Astrocyte of the cerebellum (primary cell): ENCODE results near the gene TMEM235.

Experiments used
- DNase-seq: peaks from one replicate; pipeline ENCODE4 v3.0.0-alpha.2; 2011; ENCODE audit warnings: low read depth
- H3K4me3 ChIP-seq: 2 replicates; pipeline ENCODE4 v1.5.1; 2011; ENCODE audit warnings: mild to moderate bottlenecking, low read depth, low read length, moderate library complexity
- CTCF ChIP-seq: IDR thresholded peaks from 2 replicates; pipeline ENCODE4 v1.5.1; 2012; ENCODE audit warnings: low read length, low read depth, moderate library complexity, mild to moderate bottlenecking; ENCODE audit errors: missing control alignments
- in situ Hi-C: cut with HindIII; loops from 2 replicates; pipeline ENCODE4 v1.10.0; 2017; ENCODE audit warnings: low sequenced_read_pairs

TMEM235 gene

GRCh38 chr17:78186692-78187595, 44.5 kb upstream of the TMEM235 start, which contains the start of the genes AFMID and TK1:
AFMID (plus strand) TSS chr17:78187362; CDS start chr17:78187371, 9 bp downstream.
TK1 (minus strand) TSS chr17:78187052; CDS start chr17:78186994, 58 bp downstream.
- H3K4me3 ChIP-seq: peak within 1 kb of the TSS; percentile 65
- in situ Hi-C loops: no loop called here
- peak; percentile 92 for DNase-seq
- peak; percentile 75 for TF ChIP-seq CTCF

- TF ChIP-seq CTCF: no peak
- no peak overlapping the region for H3K4me3 ChIP-seq
- no peak for DNase-seq
- in situ Hi-C loops: loop anchor here (5.0 kb wide), 2 partner anchors 61 to 84 kb away; no protein-coding TSS in a partner anchor
Measured at GRCh38 chr17:78196716-78197115, 34.7 kb upstream of the TMEM235 start.

GRCh38 chr17:78197147-78197832, 34.1 kb upstream of the TMEM235 start:
- DNase-seq: no peak
- no peak overlapping the region for H3K4me3 ChIP-seq
- in situ Hi-C loops: loop anchor here (5.0 kb wide), 2 partner anchors 60 to 85 kb away; no protein-coding TSS in a partner anchor
- no peak for TF ChIP-seq CTCF

- DNase-seq: no peak
- no peak overlapping the region for H3K4me3 ChIP-seq
- TF ChIP-seq CTCF: no peak
- in situ Hi-C loops: no loop called here
Measured at GRCh38 chr17:78200451-78200850, 31.0 kb upstream of the TMEM235 start.

- in situ Hi-C loops: no loop called here
- TF ChIP-seq CTCF: no peak
- H3K4me3 ChIP-seq: no peak overlapping the region
- DNase-seq: no peak
Measured at GRCh38 chr17:78202666-78203065, 28.8 kb upstream of the TMEM235 start.

- no peak overlapping the region for H3K4me3 ChIP-seq
Measured at GRCh38 chr17:78204387-78205123, 26.9 kb upstream of the TMEM235 start.

More at GRCh38 chr17:78204387-78205123, 26.9 kb upstream of the TMEM235 start:
- DNase-seq: no peak
- in situ Hi-C loops: no loop called here
- TF ChIP-seq CTCF: no peak
